ENCODE data around the gene N4BP2L2.

Gene N4BP2L2

DNA sequence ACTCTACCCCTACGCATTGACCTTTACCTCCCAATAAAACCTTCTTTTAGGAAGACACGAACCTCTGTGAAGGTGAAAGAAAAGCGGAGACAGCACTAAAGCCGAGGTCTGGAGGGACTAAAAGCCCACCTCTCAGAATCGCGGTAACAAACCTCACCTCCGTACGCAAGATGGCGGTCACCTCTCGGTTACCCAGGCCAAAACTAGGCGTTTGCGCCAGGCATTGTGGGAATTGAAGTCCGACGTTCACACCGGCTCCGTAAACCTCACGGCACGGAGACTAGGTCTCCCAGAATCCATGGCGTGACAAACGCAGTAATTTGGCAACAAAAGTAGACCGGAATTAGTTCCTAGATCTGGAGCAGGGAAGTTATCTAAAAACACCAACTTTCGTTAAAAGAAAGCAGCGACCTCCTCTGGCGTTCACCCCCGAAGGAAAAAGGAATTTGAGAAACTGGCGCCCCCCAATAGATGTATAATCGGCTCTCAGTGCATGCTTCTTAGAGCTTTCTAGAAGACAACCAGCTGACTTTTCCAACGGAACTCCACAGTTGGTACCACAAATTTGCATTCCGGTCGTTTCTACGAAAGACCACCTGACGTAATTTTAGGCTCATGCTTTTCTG is at the start of gene N4BP2L2:
Gene N4BP2L2, minus strand, starts transcription at position 175 of the 626 bp plus-strand sequence. CDS start 1,768 bp downstream, outside the sequence.
- peak; percentile 99 for DNase-seq (ENCODE audit: low read depth)
- TF ChIP-seq, protein P1, sequence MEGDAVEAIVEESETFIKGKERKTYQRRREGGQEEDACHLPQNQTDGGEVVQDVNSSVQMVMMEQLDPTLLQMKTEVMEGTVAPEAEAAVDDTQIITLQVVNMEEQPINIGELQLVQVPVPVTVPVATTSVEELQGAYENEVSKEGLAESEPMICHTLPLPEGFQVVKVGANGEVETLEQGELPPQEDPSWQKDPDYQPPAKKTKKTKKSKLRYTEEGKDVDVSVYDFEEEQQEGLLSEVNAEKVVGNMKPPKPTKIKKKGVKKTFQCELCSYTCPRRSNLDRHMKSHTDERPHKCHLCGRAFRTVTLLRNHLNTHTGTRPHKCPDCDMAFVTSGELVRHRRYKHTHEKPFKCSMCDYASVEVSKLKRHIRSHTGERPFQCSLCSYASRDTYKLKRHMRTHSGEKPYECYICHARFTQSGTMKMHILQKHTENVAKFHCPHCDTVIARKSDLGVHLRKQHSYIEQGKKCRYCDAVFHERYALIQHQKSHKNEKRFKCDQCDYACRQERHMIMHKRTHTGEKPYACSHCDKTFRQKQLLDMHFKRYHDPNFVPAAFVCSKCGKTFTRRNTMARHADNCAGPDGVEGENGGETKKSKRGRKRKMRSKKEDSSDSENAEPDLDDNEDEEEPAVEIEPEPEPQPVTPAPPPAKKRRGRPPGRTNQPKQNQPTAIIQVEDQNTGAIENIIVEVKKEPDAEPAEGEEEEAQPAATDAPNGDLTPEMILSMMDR (IDR thresholded peaks at IDR 0.05; ENCODE audit: low read length, missing control alignments): peak; percentile 39
- H3K4me3 ChIP-seq (replicated peaks; ENCODE audit: low read depth, low read length): peak within 1 kb of the TSS; percentile 88

DNA sequence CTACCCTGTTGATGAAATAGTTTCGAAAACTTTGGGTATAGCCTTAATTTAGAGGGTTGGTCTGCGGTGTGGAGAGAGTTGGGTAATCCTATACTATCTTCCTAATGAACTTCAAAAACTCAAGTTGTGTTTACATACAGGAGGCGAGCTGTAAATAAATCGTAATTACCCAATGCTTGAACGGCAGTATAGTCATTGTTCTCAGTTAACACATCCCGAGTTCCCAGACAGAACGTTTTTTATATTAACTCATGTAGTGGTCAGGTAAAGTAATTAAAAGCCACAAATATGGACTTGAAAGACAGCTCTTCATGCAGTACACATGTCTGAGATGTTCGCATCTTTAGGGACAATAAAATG is 49.2 kb upstream of the N4BP2L2 start:
- DNase-seq (ENCODE audit: low read depth): peak; percentile 30
- TF ChIP-seq, protein P1 (IDR thresholded peaks at IDR 0.05; ENCODE audit: low read length, missing control alignments): no peak

GRCh38 chr13:32587011-32587810 is 48.6 kb upstream of the N4BP2L2 start:
- peak overlapping the region; percentile 67 for H3K4me3 ChIP-seq (replicated peaks; ENCODE audit: low read depth, low read length)
- TF ChIP-seq, protein P1 (IDR thresholded peaks at IDR 0.05; ENCODE audit: low read length, missing control alignments): no peak
- peak; percentile 69 for DNase-seq (ENCODE audit: low read depth)

More for the DNA sequence above, 49.2 kb upstream of the N4BP2L2 start:
- peak overlapping the region; percentile 67 for H3K4me3 ChIP-seq (replicated peaks; ENCODE audit: low read depth, low read length)

- TF ChIP-seq, protein P1 (IDR thresholded peaks at IDR 0.05; ENCODE audit: low read length, missing control alignments): peak; percentile 25
- peak within 1 kb of the TSS; percentile 67 for H3K4me3 ChIP-seq (replicated peaks; ENCODE audit: low read depth, low read length)
- DNase-seq (ENCODE audit: low read depth): peak; percentile 94
Measured at GRCh38 chr13:32586080-32586900, 47.7 kb upstream of the N4BP2L2 start, which contains the start of gene PDS5B. TSS of gene PDS5B (plus strand) at chr13:32586452. CDS start at chr13:32648773, 62,321 bp downstream.

GRCh38 chr13:32585550-32586079 is 47.0 kb upstream of the N4BP2L2 start:
- DNase-seq (ENCODE audit: low read depth): no peak
- H3K4me3 ChIP-seq (replicated peaks; ENCODE audit: low read depth, low read length): peak overlapping the region; percentile 61
- TF ChIP-seq, protein P1 (IDR thresholded peaks at IDR 0.05; ENCODE audit: low read length, missing control alignments): no peak

DNA sequence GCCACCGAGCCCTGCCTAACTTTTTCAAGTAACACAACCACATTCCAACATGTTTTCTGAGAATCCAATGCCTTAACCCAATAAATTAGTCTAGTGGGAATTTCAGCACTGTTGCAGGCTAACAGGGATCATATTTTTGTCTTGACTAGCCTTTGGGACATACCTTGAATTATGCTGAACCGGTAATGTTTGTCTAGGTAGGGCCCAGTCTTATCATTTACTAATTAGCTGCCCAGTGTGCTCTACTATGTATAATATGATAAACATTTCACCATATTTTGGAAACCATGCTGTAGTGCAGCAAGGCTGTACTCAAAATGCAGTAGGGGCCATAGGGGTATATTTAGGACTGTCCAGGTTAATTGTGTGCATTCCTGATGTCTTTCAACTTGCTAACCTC is 44.4 kb upstream of the N4BP2L2 start:
- H3K4me3 ChIP-seq (replicated peaks; ENCODE audit: low read depth, low read length): no peak overlapping the region
- TF ChIP-seq, protein P1 (IDR thresholded peaks at IDR 0.05; ENCODE audit: low read length, missing control alignments): no peak
- DNase-seq (ENCODE audit: low read depth): no peak
